ENCODE results near the gene PARD3B.

PARD3B gene

DNA sequence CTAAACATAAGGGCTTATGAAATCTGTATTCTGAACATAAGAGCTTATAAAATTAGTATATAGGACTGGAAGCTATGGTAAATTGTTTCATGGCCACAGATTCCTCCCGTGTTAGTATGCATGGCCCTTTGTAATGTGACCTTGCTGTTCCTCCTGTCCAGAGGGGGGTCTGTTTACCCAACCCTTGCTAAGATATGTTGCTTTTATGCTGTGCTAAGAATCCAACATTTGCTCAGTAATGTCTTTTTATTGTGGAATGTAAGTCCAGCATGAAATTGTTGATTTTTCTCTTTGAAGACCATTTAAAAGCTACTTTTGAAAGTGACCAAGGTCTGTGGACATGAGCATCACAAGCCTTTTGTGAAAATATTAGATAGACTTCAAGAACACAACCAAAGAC is 485.4 kb downstream of the PARD3B start:
- no peak for DNase-seq

- DNase-seq, result no peak
These were observed 486.8 kb downstream of the PARD3B start for GRCh38 chr2:205032093-205032551.

DNA sequence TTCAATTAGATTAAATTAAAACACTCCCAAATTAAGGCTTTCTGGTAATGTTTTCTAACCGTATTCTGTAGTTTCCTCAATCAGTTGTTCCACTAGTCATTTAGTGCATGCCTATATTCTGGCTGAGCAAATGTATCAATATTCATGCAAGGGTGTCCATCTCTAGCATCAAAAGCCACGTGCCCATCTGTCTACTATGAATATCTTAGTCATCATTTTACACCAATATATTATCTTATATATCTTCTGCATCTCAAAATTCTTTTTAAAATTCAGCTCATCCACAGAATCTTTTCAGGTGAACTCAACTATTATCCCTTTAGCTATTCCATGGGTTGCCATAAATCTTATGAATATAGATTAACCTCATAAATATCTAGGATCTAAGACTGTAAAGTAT is 488.2 kb downstream of the PARD3B start:
- no peak for DNase-seq

GRCh38 chr2:205034034-205034433 is 488.8 kb downstream of the PARD3B start:
- DNase-seq, result no peak

GRCh38 chr2:205040323-205040722 is 495.0 kb downstream of the PARD3B start:
- no peak for DNase-seq

GRCh38 chr2:205041472-205042130 is 496.3 kb downstream of the PARD3B start:
- no peak for DNase-seq

DNA sequence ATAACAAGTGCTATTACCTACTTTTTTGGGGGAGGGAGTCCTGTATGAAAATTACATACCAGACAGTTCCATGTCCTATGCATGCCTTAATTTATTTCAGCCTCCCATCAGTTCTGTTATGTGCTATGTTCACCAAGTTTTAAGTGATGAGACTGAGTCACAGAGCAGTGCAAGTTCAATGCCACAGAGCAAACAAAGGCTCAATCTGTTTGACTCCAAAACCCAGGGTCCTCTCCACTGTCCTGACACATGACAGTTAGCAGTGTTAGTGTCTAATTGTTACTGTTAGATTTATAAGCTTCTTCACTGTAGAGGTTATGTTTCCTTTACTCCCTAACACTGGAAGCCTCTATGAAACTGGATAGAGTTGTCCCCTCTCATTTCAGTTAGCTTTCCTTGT is 498.0 kb downstream of the PARD3B start:
- DNase-seq, result no peak

DNA sequence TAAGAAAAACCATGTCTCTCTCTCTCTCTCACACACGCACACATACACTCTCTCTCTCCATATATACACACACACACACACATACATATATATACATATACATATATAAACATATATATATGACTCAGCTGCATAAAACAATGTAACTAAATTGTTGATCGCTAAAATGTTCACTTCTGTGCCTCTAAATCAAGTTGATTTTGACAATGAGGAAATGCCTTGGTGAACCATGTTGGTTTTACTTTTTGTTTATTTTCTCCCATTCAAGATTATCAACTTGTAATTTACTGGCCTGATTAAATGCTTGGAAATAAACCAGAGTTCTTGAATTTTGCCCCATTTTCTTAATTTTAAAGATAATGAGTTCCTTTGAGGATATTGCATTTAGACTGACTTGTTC is 500.4 kb downstream of the PARD3B start:
- DNase-seq, result no peak

DNA sequence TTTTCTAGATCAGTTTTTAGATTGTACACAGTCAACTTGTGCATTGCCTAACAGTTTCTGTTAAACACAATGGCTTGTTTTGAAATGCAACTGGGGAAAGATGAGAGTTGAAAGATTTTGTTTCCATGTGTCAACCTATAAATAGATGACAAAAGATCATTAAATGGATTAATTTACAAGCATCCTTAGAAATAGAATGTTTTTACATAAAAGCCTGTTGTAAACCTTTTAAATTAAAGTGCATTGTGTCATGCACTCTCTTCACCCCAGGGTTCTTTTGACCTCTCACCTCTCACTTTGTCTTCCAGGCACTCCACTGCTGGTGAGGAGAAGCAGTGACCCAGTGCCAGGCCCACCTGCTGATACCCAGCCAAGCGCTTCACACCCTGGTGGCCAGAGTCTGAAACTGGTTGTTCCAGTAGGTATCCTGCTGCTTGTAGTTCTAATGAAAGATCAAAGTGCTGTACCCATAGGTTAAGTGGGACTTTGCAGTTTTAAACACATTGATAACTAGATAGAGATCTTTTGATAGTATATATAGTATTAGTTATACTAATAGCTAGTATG is 502.1 kb downstream of the PARD3B start:
- no peak for DNase-seq

GRCh38 chr2:205051417-205051816 is 506.1 kb downstream of the PARD3B start:
- DNase-seq, result no peak

DNA sequence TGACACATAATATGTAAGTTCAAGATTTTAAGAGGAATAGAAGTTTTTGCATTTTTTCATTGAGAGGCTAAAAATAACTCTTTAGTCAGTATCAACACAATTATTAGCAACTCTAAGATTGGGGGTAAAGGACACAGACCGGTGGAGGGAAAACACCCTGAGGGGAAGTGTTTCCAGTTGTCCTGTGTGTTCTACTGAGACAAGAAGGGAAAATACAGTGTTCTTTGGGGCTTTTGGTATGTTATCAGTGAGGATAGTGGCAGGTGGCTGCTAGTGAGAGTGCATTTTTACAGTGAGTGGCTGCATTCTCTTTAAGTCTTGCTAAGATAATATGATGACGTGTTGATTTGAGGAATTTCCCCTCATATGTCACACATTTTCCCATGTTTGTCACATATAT is 507.5 kb downstream of the PARD3B start:
- no peak for DNase-seq

DNA sequence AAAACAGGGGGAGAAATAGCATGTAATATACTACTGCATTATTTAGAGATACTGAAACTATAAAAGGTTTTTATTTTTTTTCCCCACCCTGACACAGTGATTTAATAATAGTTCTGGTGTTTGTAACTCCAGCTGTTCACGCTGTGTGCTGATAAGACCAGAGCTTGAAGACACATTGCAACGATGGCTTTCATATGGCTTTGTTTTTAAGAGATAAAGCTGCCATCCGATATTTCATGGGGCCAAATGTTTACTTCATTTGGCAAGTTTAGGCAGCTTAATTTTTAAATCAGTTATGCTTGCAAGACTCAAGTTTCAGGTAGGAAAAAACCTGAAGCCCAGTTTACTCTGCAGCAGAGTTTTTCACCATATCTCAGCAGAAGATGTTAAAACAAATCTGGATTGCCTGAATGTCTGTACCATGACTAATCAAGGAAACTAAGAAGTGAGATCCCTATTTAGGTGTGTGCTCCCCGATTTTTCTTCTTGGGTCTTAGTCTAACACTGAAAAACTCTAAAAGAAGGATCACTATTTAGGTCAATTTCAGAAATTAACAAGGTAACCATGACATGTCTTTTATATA is 508.6 kb downstream of the PARD3B start:
- no peak for DNase-seq

- DNase-seq, result no peak
These were observed 509.5 kb downstream of the PARD3B start for GRCh38 chr2:205054789-205055188.

- no peak for DNase-seq
These were observed 510.0 kb downstream of the PARD3B start for GRCh38 chr2:205055251-205055650.

DNA sequence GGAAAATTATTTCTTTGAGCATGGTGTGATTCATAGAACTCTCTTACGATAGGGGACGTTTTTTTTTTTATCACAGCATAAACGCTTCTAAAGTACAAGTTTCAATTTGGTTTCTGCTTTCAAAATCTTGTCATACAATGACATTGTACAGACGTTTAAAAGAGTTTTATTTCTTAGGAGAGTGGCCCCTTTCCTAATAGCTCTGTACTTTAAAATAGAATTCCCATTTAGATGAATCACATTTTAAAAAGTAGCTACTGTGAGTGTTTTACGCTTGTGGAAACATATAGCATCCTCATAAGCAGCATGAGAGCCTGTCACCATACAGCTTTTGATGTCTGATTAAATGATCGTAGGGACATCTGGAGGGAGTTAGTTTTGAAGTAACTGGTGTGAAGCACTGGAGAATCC is 510.9 kb downstream of the PARD3B start:
- no peak for DNase-seq

DNA sequence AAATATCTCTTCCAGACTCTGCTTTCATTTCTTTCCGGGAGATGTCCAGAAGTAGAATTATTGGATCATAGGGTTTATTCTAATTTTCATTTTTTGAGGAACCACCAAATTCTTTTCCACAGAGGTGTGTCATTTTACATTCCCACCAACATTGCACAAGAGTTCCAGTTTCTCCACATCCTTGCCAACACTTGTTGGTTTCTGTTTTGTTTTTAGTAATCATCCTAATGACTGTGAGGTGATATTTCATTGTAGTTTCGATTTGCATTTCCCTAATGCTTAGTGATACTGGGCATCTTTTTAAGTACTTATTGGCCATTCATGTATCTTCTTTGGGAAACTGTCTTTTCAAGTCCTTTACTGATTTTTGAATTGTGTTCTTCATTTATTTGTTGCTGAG is 513.1 kb downstream of the PARD3B start:
- DNase-seq, result no peak

DNA sequence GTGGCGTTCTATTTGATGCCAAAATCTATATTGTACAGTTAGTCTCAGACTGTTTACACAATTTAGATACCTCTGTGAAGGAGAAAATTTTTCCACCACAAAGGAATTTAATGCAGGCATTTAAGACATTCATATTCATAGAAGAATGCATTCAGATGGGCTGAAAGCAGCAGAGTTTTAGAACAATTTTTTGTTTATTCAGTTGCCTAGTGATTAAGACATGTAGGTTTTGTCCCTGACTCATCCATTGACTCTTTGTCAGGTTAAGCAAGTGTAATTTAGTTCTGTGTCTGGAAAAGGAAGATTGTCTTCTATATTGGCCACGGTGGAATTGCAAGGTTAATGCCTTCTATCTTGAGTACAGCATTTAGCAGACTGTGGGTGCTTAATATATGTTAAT is 515.0 kb downstream of the PARD3B start:
- DNase-seq, result no peak

DNA sequence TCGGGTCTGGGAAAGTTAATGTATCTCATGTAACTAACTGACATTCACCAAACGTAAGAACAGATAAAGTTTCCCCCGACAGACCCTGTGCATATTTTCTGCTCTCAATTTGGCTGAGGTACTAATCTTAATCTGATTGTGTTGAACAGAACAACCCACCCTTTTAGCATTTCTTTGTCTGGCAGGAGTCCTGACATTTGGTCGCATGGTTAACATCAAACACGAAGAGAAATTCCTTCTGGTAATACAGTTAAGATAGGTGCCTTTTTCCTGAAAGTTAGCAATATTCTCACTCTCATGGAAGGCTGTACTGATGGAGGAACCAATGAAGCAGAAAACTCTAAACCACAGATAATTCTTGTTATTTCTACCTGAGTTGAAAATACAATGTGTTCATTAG is 520.8 kb downstream of the PARD3B start:
- DNase-seq, result no peak

DNA sequence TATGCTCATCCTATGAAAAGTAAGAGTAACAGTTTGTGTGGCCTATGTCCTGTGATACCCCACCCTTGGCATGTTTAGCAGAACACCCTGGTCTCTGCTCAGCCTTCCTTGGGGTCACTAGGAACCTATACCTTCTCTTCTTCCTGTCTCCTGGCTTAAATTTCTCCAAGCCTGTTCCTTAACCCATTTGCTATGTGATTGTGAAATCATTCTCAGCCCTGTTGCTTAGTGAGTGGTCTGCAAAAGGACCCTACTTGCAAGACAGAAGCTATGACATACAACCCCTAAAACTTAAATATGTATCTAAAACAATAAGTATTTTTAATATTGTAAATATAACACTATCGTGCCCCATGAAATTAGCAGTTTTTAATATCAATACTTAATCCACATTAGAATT is 524.7 kb downstream of the PARD3B start:
- DNase-seq, result no peak

- DNase-seq, result no peak
These were observed 525.6 kb downstream of the PARD3B start for GRCh38 chr2:205070889-205071288.

GRCh38 chr2:205073433-205074020 is 528.3 kb downstream of the PARD3B start:
- DNase-seq, result no peak

GRCh38 chr2:205076405-205076804 is 531.1 kb downstream of the PARD3B start:
- no peak for DNase-seq

GRCh38 chr2:205077159-205077558 is 531.9 kb downstream of the PARD3B start:
- DNase-seq, result no peak

DNA sequence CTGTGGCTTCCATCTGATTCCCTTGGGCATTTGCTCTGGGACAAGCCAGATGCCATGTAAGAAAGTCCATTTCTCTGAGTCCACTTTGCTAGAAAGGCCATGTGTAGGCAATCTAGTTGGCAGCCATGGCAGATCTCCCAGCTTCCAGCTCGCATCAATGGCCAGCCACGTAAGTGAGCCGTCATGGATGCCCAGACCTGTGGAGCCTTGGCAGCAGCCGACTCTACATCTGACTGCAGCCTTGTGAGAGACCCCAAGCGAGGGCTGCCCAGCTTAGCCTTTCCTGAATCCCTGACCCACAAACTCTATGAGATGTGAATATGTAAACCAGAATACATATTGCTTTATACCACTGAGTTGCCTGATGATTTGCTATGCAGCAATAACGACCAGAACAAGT is 533.5 kb downstream of the PARD3B start:
- no peak for DNase-seq

All from NCI-H526 treated with DMSO at 0.1 percent for 48 hours (cell line).